Type B pancreatic cell (in vitro differentiated cells): ENCODE measurements around the gene GGACT. TPM values are rescaled to one million over a fixed set of nuclear protein-coding genes. Genes with fewer than 3 reads are reported as not detected.

Experiments used
- DNase-seq: peaks from one replicate; pipeline ENCODE4 v3.0.0; 2021; ENCODE audit warnings: mixed read lengths; ENCODE audit not compliant: unreplicated experiment; ENCODE audit errors: extremely low spot score
- H3K27ac Mint-ChIP-seq: 2 replicates; pipeline ENCODE4 v1.8.0; 2021; ENCODE audit warnings: mild to moderate bottlenecking, mixed read lengths
- H3K27me3 Mint-ChIP-seq: 2 replicates; pipeline ENCODE4 v1.8.0; 2021; ENCODE audit warnings: mixed read lengths
- H3K36me3 Mint-ChIP-seq: 2 replicates; pipeline ENCODE4 v1.8.0; 2021; ENCODE audit warnings: mixed read lengths
- H3K4me1 Mint-ChIP-seq: one replicate; pipeline ENCODE4 v1.8.0; 2021; ENCODE audit warnings: mixed read lengths; ENCODE audit not compliant: unreplicated experiment
- H3K4me3 Mint-ChIP-seq: 2 replicates; pipeline ENCODE4 v1.8.0; 2021; ENCODE audit warnings: mild to moderate bottlenecking, mixed read lengths
- H3K9me3 Mint-ChIP-seq: 2 replicates; pipeline ENCODE4 v1.8.0; 2021; ENCODE audit warnings: mixed read lengths
- CTCF ChIP-seq: fragments of 200-600 bp; sonication (generic); conservative IDR thresholded peaks from 2 replicates; pipeline ENCODE4 v1.5.0; 2021; ENCODE audit warnings: antibody characterized with exemption, mild to moderate bottlenecking
- total RNA-seq: library from RNA; stranded (reverse); gene quantifications from 2 replicates; pipeline ENCODE4 v1.2.1, GENCODE V29; 2021; ENCODE audit warnings: low replicate concordance

GGACT gene
- total RNA-seq, 1 donor from 2014 or later: 5.9 TPM

DNA sequence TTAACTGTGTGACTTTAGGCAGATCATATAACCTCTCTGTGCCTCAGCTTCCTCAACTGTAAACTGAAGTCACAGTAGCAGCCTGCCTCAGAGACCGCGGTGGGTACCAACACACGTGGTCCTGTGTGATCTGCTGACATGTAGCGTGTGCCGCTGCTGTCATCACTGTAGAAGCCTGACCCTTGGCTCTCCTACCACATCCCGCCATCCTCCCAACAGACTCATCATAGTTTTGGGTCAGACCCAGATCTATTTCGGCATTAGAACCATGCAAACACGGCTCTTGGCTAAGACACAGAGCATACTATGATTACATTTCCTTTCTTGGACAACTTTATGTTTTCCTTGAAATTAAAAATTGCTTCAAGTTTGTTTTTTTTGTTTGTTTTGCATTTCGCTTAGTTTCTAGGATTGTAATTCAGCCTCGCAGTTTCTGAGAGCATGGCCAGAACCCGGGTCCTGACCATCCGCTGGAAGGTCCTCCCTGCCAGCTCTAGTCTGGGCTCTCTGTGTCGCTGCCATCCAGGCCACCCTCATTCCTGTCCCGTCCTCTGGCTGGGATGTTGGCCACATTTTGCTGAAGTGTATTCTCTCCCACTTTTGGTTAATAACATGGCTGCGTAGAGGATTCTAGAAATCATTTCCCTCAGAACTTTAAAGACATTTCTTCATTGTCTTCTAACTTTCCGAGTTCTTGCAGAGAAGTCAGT, 53.0 kb downstream of the GGACT start:
- Mint-ChIP-seq H3K27ac (no peak overlapping the region), H3K4me3 (no peak overlapping the region), H3K36me3 (peaks cover 24% of the 10 kb centered on the region), H3K27me3 (no peaks in the 10 kb centered on the region), H3K9me3 (no peaks in the 10 kb centered on the region), H3K4me1 (peaks cover 3% of the 10 kb centered on the region)
- no peak for TF ChIP-seq CTCF
- peak; percentile 48 for DNase-seq

DNA sequence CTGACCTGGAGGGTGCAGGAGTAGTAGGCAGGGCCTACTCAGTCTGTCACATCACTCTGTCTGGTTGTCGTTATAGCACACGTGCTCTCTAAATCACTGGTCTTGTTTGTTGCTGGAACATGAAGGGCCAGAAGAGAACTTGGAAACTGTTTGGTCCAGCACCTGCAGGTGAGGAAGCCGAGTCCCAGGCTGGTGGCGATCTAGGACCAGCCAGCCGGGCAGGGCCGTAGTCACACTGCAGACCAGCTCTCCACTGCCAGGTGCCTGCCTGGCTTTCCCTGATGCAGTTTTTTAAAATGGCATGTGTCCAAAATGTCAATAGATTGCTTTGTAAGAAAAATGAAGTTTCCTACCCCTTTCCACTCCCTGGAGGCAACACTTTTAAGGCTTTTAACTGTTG, 53.7 kb downstream of the GGACT start:
- no peak overlapping the region for H3K4me3 Mint-ChIP-seq
- H3K9me3 Mint-ChIP-seq: no peaks in the 10 kb centered on the region
- H3K27ac Mint-ChIP-seq: no peak overlapping the region
- no peak for TF ChIP-seq CTCF
- DNase-seq: no peak
- no peaks in the 10 kb centered on the region for H3K27me3 Mint-ChIP-seq
- peaks cover 9% of the 10 kb centered on the region for H3K4me1 Mint-ChIP-seq
- peaks cover 27% of the 10 kb centered on the region for H3K36me3 Mint-ChIP-seq

DNA sequence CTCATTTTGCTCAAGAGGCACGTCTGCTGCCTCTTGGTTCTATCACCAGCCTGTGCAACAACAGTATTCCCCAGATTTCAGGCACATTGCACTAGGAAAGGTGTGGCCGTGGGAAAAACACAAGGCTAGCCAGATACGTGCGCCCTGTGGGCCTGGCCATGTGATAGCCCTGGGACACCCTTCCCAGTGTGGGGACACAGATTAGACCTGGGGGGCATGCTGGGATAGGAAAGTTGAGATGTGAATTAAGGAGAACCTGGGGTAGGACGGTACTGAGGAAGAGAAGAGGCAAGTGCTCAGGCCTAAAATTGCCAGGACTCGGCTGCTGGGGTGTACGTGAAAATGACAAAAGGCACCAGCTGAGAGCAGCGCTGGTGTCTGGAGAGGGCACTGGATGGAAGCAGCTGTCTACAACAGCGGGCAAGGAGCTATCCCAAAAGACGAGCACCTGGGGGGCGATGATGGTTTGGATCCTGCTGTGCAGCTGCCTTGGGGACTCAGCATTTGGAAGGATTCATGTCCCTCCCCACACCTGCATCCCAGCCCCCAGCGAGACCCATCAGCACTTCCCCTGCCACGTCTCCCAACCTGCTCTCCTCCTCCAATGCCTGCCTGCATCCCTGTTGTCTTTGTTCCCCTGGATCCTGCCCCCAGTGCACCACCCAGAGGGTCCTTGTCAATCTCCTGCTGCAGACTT, 54.3 kb downstream of the GGACT start:
- Mint-ChIP-seq H3K4me3 (no peak overlapping the region), H3K36me3 (peaks cover 31% of the 10 kb centered on the region), H3K4me1 (peaks cover 9% of the 10 kb centered on the region), H3K9me3 (no peaks in the 10 kb centered on the region), H3K27ac (no peak overlapping the region), H3K27me3 (no peaks in the 10 kb centered on the region)
- DNase-seq: peak; percentile 50
- no peak for TF ChIP-seq CTCF

DNA sequence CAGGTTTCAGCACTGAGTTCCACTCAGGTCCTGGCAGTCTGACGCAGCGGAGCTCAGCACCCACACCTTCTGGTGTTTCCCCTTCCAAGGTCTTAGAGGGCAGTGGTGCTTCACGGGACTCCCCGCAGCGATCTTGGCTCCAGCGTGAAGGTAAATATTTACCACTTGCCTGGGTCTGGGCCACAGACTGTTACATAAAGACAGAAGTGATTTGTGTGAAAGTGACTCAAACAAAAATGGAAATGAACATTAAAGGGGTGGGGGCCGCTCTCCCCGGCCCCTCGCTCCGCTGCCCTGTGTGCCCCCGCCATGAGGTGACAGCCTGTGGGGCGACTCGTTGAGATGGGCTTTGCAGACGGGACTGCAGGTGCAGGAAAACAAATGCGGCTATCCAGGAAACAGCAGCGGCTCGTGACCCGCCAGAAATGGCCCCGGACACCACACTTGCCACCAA, 55.0 kb downstream of the GGACT start:
- H3K4me3 Mint-ChIP-seq: no peak overlapping the region
- peaks cover 35% of the 10 kb centered on the region for H3K36me3 Mint-ChIP-seq
- no peaks in the 10 kb centered on the region for H3K27me3 Mint-ChIP-seq
- no peak overlapping the region for H3K27ac Mint-ChIP-seq
- H3K9me3 Mint-ChIP-seq: no peaks in the 10 kb centered on the region
- no peak for TF ChIP-seq CTCF
- DNase-seq: peak; percentile 65
- H3K4me1 Mint-ChIP-seq: peaks cover 9% of the 10 kb centered on the region

- Mint-ChIP-seq H3K36me3 (peaks cover 39% of the 10 kb centered on the region), H3K4me3 (no peak overlapping the region), H3K4me1 (peaks cover 9% of the 10 kb centered on the region), H3K27ac (no peak overlapping the region), H3K9me3 (no peaks in the 10 kb centered on the region), H3K27me3 (no peaks in the 10 kb centered on the region)
- no peak for TF ChIP-seq CTCF
- DNase-seq: peak; percentile 59
These were observed 55.7 kb downstream of the GGACT start for GRCh38 chr13:100532836-100533435.
